Body of pancreas (tissue), 4 donors: ENCODE results near the gene HELZ.

Experiments
- CTCF ChIP-seq, 7 experiments: fragments of 450-650 bp in 4 of 7; fragments of 200-600 bp in 3 of 7; sonication (generic) in 3 of 7; IDR thresholded peaks; one replicate each; pipeline ENCODE4 v1.5.1; 2016 to 2019; ENCODE audit warnings: antibody characterized with exemption in 7 of 7
- POLR2A ChIP-seq, 3 donors: fragments of 450-650 bp; IDR thresholded peaks; one replicate each; pipeline ENCODE4 v1.6.1; 2016; ENCODE audit warnings: antibody characterized with exemption in 3 of 3, mild to moderate bottlenecking in 2 of 3

- no peak for TF ChIP-seq POLR2A (IDR thresholded peaks at IDR 0.05)
- TF ChIP-seq CTCF (IDR thresholded peaks at IDR 0.05): no peak
These were observed 223.8 kb downstream of the HELZ start for GRCh38 chr17:67021196-67021595.
